ENCODE results near the gene PHLDB1.

PHLDB1 gene

DNA sequence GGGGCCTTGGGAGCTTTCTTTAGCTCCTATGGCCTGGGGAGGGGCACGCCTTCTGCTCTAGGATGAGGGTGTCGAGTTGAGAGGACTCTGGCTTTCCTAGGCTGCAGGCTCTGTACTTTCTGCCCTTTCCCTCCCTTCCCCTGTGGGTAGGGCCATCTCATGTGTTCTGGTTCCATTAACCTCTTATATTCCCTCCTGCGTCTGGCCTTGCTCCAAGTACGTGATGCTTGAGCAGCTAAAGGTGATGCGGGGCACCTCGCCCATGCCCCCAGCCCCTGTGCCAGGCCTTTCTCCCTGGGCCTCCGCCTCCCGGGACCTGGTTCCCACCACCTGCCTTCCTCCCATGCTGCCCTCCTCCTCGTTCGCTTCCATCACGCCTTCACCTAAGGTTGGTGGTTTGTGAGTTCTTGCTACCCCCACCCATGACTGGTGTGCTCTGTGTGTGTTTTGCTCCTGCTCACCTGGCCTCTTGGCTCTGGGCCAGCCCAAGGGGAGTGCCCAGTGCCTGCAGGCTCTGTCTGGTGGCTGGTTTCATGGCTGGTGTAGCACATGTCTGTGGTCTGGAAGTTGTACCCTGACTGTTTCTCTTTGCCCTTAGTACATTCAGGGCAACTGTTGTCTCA lies 34.1 kb downstream of the PHLDB1 start:
- DNase-seq: no peak

DNA sequence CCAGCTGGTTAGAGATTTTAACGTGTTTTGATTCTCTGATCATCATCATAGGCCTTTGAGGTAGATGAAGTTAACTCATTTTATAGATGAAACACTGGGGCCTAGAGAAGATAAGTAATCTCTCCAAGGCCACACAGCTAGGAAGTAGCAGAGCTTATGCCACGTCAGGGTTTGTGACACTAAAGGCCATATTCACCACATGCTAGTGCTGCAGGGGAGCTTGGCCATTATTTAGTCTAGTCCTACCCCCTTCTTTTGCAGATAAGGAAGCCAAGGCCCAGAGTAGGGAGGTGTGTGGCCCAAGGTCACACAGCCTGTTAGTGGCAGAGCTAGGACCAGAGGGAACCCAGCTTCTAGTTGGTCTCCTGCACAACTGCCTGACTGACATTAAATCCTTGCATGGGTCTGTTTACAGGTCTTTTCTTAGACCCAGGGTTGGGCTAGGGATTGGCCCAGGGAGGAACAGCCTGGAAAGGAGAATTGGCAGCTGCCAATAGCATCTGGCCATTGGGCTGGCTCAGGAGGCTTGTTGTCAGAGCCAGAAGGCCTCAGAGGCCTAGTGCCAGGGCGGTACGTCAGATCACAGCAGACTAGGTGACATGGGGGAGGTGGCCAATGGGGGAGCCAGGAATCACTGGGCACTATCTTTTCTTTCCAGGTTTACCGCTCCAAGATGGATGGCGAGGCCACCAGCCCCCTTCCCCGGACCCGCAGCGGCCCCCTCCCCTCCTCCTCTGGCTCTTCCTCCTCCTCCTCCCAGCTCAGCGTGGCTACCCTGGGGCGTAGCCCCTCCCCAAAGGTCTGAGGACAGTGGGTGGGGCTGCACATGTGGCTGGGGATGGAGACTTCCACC lies 36.0 kb downstream of the PHLDB1 start:
- no peak for DNase-seq

DNA sequence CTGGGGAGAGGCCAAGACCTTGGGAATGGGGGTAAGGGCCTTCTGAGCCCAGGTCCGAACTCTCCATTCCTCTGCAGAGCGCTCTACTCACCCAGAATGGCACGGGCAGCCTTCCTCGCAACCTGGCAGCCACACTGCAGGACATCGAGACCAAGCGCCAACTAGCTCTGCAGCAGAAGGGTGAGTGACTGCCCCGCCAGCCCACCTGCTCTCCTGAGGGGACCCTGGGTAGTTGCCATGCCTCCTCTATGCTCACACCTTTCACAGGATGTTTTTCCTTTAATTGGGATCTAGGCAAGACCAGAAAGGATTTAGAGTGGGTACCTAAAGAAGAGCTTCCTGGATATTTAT lies 36.6 kb downstream of the PHLDB1 start:
- DNase-seq: no peak

- DNase-seq: no peak
Observed at GRCh38 chr11:118644496-118644895, 37.1 kb downstream of the PHLDB1 start.

DNA sequence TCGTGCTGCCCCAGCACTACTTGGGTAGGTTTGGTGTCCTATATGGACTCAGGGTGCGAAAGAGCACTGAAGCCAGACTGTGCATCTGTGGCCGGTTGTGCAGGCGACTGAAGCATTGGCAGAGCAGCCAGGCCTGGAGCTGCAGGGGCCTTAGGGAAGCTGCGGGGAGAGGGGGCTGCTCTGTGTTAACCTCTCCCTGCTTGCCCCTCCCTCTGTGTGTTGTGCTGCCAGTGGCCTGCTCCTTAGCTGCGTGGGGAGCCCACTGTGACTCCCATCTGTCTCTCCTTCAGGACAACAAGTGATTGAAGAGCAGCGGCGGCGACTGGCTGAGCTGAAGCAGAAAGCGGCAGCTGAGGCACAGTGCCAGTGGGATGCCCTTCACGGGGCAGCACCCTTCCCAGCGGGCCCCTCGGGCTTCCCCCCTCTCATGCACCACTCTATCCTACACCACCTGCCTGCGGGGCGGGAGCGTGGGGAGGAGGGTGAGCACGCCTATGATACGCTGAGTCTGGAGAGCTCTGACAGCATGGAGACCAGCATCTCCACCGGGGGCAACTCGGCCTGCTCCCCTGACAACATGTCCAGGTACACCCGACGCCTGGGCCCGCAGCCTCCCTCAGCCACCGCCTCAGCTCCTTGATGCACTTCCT lies 37.8 kb downstream of the PHLDB1 start:
- no peak for DNase-seq

DNA sequence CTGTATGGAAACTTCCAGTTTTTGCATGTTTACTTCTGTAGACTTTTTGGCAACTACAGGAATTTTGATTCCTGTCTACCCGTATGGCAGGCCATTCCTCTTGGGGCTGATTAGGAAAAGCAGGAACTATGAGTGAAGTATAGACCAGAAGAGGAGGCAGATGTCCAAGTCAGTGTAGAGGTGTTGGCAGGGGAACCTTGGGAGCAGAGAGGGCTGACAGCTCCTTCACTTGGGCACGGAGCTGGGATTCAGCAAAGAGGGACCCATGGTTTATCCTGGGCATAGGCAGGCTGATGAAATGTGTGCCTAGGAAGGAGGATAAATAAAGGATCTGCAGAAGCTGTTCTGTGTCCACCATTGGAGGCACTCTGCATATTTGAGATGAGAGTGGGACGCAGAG lies 39.0 kb downstream of the PHLDB1 start:
- no peak for DNase-seq

GRCh38 chr11:118648291-118648690 lies 40.9 kb downstream of the PHLDB1 start:
- DNase-seq: no peak

DNA sequence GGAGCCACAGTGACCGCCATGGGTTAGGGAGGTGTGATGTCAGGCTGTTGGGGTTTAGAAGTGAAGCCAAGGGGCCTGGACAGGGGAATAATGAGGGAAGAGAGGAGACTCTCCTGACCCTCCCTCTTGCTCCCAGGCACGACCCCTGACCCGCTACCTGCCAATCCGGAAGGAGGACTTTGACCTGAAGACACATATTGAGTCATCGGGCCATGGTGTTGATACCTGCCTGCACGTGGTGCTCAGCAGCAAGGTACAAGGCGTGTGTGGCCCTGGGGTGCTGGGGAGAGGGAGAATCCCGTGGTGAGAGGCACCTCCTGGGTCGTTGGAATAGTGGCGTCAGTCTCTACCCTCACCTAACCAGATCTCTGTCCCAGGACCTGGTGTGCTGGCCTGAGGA lies 42.5 kb downstream of the PHLDB1 start:
- DNase-seq: no peak

DNA sequence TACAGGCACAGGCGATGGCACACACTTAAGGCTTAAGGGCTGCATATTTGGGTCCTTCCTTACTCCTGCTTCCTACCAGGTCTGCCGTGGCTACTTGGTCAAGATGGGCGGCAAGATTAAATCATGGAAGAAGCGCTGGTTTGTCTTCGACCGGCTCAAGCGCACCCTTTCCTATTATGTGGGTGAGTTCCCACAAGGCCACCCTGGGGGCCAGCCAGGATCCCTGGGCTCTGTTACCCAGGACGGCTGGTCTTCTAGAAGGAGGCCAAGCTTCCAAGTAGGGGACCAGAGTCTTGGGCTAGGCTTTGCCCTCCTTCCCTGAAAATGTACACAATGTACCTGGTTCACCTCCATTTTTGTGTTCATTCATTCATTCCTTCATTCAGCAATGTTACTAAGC lies 43.0 kb downstream of the PHLDB1 start:
- no peak for DNase-seq

DNA sequence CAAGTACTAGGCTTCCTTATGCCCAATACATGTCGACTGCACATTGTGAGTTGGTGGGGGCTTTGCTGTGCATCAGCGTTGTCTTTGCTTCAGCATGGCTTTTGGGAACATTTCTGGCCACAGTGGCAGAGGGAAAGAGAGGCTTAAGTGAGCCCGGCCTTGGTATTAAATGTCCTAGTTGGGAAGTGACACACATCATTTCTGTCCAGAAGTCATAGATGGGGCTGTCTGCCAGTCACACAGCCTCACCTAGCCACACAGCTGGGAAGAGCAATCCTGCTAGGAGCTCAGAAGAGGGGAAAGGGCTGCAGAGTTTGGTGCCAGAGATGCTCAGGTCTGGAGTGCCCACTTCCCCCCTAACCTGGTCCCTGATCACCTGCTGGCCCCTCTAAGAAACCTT lies 44.4 kb downstream of the PHLDB1 start:
- no peak for DNase-seq

DNA sequence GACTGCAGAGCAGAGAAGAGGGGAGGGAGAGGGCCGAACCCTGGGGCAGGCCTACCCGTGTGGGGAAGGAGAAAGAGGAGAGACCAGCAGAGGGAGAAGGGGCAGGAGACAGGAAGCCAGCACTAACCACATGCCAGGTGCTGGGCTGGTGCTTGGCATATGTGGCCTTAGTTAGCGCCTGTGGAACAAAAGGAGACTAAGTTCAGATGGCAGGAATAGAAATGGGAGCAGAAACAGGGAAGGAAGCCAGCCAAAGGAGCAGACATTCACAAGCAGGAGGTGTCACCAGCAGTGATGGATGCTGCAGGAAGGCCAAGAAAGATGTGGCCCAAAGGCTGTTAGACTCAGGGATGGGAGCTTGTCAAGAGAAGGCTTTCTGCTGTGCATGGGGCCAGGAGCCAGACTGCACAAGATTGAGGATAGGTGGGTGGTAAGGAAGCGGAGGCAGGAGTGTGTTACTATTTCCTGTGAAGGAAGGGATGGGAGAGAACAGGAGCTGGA lies 45.3 kb downstream of the PHLDB1 start:
- DNase-seq: no peak

GRCh38 chr11:118653684-118654390 lies 46.4 kb downstream of the PHLDB1 start:
- no peak for DNase-seq

DNA sequence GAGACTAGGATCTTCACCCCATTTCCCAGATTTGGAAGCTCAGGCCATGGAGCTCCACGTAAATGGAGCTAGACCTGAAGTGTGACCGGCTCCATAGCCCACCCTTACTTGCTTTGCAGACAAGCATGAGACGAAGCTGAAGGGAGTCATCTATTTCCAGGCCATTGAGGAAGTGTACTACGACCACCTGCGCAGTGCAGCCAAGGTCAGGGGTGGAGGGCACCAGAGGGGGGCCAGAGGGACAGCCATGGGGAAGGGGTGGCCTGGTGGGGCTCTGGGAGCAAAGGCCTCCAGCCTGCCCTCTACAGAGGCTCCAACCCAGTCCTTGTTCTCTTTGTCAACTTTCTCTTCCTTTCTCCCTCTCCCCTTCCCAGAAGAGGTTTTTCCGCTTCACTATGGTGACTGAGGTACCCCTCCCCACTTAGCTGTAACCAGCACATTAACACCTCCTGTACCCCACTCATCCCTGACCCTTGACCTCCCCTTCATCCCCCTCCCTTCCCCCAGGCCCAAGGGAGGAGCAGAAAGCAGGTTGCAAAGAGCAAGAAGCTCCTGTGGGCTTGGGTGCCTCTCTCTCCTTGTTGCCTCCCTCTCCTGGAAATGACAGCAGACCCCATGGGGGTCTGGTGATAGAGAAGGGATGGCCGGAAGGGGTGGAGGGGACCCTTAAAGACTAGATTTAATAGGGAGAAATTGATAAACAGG lies 48.2 kb downstream of the PHLDB1 start:
- no peak for DNase-seq

- DNase-seq: no peak
Observed at GRCh38 chr11:118656563-118657165, 49.2 kb downstream of the PHLDB1 start.

DNA sequence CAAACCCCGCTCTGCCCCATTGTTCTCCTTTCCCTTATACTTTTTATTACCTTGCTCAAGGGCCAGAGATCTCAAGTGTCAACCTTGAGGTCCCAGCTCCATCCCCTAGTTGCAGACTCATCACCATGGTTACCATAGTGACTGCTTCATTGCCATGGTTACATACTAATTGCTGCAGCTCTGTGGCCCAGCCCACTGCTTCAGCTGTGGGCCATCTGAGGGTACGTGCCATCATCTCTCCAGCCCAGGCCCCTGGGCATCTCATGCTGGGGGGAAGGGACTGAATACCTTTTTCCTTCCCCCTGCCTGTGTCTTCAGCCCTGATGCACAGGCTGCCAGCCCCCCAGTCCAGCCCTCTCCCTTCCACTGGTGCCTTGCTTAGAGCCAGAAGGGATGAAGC lies 49.8 kb downstream of the PHLDB1 start:
- no peak for DNase-seq

DNA sequence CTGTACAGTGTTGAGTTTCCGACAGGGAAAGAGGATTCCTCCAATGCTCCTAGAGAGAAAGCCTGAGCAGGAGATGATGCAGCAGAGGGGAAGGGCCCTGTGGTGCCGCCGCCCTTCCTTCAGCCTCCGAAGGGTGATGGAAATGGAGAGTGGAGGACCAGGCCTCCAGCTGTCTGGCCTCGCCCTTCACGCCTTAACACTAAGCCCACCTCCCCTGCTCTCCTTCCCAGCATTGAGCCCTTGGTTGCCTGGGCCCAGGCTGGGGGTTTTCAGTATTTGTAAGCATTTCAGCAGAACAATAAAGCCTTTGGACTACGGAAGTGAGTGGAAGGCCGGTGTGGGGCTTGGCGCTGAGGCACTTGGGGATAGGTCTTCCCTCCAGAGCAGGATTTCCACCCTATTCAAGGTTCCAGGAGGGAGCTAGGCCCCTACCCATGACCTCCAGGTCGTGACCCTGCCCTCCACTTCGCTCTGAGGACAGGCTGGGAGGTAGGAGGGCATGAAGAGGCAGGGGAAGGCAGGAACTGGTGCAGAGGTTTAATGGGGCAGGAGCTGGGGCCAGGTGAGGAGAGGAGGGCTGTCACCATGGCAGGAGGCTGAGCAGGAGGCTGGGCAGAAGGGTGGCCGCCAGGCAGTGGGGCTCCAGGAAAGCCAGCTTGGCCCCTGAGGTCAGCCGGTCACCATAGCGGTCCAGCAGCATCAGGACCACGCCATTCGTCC lies 50.5 kb downstream of the PHLDB1 start:
- no peak for DNase-seq

DNA sequence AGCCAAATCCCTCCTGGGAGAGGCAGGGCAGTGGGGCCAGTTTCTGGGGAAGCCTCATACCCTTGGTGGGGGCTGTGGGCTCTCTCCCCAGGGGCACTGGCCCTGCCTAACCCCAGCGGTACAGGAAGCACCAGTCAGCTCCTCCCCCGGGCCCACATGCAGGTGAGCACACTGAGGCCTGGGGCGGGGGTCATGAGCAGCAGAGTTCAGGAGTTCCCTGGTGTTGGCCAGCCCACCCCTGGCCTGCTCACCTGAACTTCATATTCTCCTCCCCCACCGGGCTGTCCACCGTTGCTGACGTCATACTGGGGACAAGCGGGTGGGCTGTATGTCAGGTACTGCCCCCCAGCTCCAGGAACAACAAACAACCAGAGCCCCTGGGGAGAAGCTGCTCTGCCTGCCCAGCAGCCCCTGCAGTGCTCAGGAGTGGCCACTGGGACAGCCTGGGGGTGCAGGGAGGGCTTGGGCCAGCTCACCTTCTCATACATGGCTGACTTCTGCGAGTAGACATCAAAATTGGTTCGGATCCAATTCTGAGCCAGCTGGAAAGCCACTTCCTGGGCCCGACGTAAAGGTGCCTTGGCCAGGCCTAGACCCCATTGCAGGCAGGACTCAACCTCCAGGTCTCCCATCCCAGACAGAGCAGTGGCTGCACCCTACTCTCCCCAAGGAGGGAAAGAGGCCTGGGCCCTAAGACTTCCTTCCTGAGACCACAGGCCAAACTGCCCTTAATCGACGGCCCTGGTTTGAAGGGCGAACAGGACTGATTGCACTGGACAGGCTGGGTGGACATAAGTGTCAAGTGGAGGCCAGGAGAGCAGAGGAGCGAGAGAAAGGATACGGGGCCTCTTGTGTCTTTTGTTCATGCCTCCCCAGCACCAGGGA lies 51.3 kb downstream of the PHLDB1 start:
- no peak for DNase-seq

- peak; percentile 80 to 89 for DNase-seq
Observed at GRCh38 chr11:118659314-118659952, 52.0 kb downstream of the PHLDB1 start.

DNA sequence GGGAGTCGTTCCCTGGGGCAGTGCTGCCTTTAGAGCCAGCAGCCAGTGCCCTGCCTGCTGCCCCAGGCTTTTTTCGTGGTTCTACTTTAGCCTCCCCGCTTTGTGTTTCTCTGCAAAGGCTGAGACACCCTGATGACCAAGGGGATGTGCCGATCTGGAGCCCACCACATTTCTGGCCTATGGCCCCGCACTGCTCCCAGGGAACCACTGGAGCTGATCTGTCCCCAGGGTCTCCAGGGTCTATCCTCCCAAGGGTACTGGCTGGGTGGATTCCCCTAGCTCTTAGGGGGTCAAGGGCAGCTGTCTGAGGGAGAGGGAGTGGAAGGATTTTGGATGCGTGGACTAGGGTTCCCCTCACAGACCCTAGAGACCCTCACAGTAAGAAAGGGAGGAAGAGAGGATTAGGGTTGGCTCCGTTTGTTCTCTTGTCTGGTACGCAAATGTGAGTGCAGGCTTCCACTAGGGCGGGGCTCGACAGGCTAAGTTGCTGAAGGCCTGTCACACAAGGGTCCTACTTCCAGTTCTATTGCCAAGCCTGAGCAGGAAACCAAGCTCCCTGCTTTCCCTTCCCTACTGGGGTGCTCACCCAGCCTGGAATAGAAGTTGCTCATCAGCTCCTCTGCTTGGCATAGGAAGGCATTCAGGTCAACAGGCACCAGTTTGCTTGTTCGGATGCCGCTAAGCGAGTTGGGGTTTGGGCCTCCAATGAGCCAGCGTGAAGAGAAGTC lies 52.7 kb downstream of the PHLDB1 start:
- no peak for DNase-seq

Data from activated CD4-positive, alpha-beta T cell treated with anti-CD3 and anti-CD28 coated beads for 4 hours (primary cell).